T-helper 22 cell (primary cell): ENCODE measurements around the gene LYPLA2.

ENCODE experiments used
- DNase-seq: peaks from one replicate; pipeline ENCODE4 v3.0.0-alpha.2; 2020; ENCODE audit warnings: low read depth

The LYPLA2 gene

GRCh38 chr1:23790696-23791515 is at the start of gene LYPLA2:
Gene LYPLA2 (plus strand): TSS chr1:23791145. CDS start chr1:23792683, 1,538 bp downstream.
- DNase-seq = peak; percentile 77

- no peak for DNase-seq
Observed at GRCh38 chr1:23741609-23742008, 49.3 kb upstream of the LYPLA2 start.

- no peak for DNase-seq
Observed at GRCh38 chr1:23742670-23743286, 48.2 kb upstream of the LYPLA2 start.

GRCh38 chr1:23743287-23744152 is 47.4 kb upstream of the LYPLA2 start, which contains the start of gene ELOA:
Gene ELOA (plus strand): TSS chr1:23743471. CDS start chr1:23743504, 33 bp downstream.
- peak; percentile 66 for DNase-seq

GRCh38 chr1:23745515-23745914 is 45.4 kb upstream of the LYPLA2 start:
- DNase-seq = no peak

- no peak for DNase-seq
Observed at GRCh38 chr1:23748016-23748415, 42.9 kb upstream of the LYPLA2 start.

GRCh38 chr1:23751050-23751814 is 39.7 kb upstream of the LYPLA2 start:
- DNase-seq = no peak

- DNase-seq = no peak
Observed at GRCh38 chr1:23751815-23752200, 39.1 kb upstream of the LYPLA2 start.

GRCh38 chr1:23752909-23753308 is 38.0 kb upstream of the LYPLA2 start:
- DNase-seq = no peak

GRCh38 chr1:23756676-23757075 is 34.3 kb upstream of the LYPLA2 start:
- DNase-seq = no peak

GRCh38 chr1:23757812-23758211 is 33.1 kb upstream of the LYPLA2 start:
- DNase-seq = no peak

- no peak for DNase-seq
Observed at GRCh38 chr1:23759277-23759676, 31.7 kb upstream of the LYPLA2 start.

- no peak for DNase-seq
Observed at GRCh38 chr1:23763041-23763577, 27.8 kb upstream of the LYPLA2 start.

GRCh38 chr1:23768733-23769132 is 22.2 kb upstream of the LYPLA2 start:
- DNase-seq = no peak

GRCh38 chr1:23772049-23772853 is 18.7 kb upstream of the LYPLA2 start:
- DNase-seq = peak; percentile 61

- no peak for DNase-seq
Observed at GRCh38 chr1:23772854-23773242, 18.1 kb upstream of the LYPLA2 start.

GRCh38 chr1:23774174-23774880 is 16.6 kb upstream of the LYPLA2 start:
- DNase-seq = no peak

GRCh38 chr1:23776217-23776616 is 14.7 kb upstream of the LYPLA2 start:
- no peak for DNase-seq

GRCh38 chr1:23777979-23778814 is 12.7 kb upstream of the LYPLA2 start, which contains the start of gene PITHD1:
Gene PITHD1 (plus strand): TSS chr1:23778418. CDS start chr1:23778516, 98 bp downstream.
- DNase-seq = peak; percentile 71
